ENCODE measurements around the gene TMEM225B. TPM values are rescaled to one million over a fixed set of nuclear protein-coding genes. Genes with fewer than 3 reads are reported as not detected.
"Not testable (repeated sequence)": the region's sequence is repeated elsewhere in the genome, so short reads cannot be mapped to it uniquely, and the experiment has no call there.

The TMEM225B gene
- total RNA-seq, 1 donor, result 0.72 TPM

GRCh38 chr7:99579956-99580777 lies 17.9 kb upstream of the TMEM225B start:
- no peaks in the 10 kb centered on the region for H3K9me3 ChIP-seq (ENCODE audit: low read depth, low read length)
- peak overlapping the region; percentile 94 for H3K4me2 ChIP-seq (ENCODE audit: insufficient read depth, low read length)
- TF ChIP-seq CTCF (IDR thresholded peaks at IDR 0.05; ENCODE audit: extremely low read depth, low read depth, low read length), result no peak
- H3K27me3 ChIP-seq (ENCODE audit: insufficient read depth, low read length), result peaks cover 3% of the 10 kb centered on the region
- H3K79me2 ChIP-seq (ENCODE audit: insufficient read depth, low read length), result no peaks in the 10 kb centered on the region
- peak overlapping the region; percentile 76 for H3K4me3 ChIP-seq (ENCODE audit: insufficient read depth, low read length)
- peak; percentile 77 for DNase-seq (ENCODE audit: insufficient read length, low spot score, missing footprints)
- H3K4me1 ChIP-seq (ENCODE audit: insufficient read depth, low read length), result peaks cover 17% of the 10 kb centered on the region
- H3K36me3 ChIP-seq (ENCODE audit: insufficient read depth, low read length), result no peaks in the 10 kb centered on the region
- peak overlapping the region; percentile 92 for H2AFZ ChIP-seq (ENCODE audit: low read length)
- peaks cover 6% of the 10 kb centered on the region for H4K20me1 ChIP-seq (ENCODE audit: insufficient read depth, low read length)
- H3K27ac ChIP-seq (ENCODE audit: low read depth, low read length), result no peak overlapping the region

DNA sequence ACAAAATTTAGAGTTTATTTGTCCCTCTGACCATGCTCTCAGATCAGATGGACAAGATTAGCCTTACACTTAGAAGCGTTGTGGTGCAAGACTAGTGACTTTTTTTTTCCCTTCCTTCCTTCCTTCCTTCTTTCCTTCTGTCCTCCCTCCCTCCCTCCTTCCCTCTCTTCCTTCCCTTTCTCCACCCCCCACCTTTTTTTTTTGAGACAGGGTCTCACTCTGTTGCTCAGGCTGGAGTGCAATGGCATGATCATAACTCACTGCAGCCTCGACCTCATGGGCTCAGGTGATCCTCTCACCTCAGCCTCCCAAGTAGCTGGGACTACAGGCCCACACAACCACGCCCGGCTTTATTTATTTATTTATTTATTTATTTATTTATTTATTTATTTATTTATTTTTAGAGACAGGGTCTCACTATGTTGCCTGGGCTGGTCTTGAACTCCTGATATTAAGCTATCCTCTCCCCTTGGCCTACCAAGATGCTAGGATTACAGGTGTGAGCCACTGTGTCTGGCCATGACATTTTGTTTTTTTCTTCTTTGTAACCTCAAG lies 17.2 kb upstream of the TMEM225B start:
- not testable (repeated sequence) for H3K36me3 ChIP-seq (ENCODE audit: insufficient read depth, low read length); H3K27ac ChIP-seq (ENCODE audit: low read depth, low read length); DNase-seq (ENCODE audit: insufficient read length, low spot score, missing footprints); H4K20me1 ChIP-seq (ENCODE audit: insufficient read depth, low read length); H3K27me3 ChIP-seq (ENCODE audit: insufficient read depth, low read length); H3K9me3 ChIP-seq (ENCODE audit: low read depth, low read length); H3K79me2 ChIP-seq (ENCODE audit: insufficient read depth, low read length)
- Histone ChIP-seq H3K4me3 (ENCODE audit: insufficient read depth, low read length) (peak overlapping the region; percentile 76), H2AFZ (ENCODE audit: low read length) (peak overlapping the region; percentile 92), H3K4me2 (ENCODE audit: insufficient read depth, low read length) (peak overlapping the region; percentile 94), H3K4me1 (ENCODE audit: insufficient read depth, low read length) (peaks cover 17% of the 10 kb centered on the region)

DNA sequence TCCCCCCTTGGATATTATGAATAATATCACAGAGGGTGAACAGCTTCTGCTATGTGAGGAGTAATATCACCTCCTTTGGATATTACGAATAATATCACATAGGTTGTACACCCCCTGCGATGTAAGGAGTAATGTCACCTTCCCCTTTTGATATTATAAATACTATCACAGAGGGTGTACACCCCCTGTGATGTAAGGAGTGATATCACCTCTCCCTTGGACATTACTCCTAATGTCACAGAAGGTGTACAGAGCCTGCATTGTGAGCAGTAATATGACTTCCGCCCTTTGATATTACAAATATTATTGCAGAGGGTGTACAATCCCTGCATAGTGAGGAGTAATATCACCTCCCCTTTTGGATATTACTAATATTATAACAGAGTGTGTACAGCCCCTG lies 9.2 kb upstream of the TMEM225B start:
- H3K4me3 ChIP-seq (ENCODE audit: insufficient read depth, low read length), result no peak overlapping the region
- no peaks in the 10 kb centered on the region for H3K79me2 ChIP-seq (ENCODE audit: insufficient read depth, low read length)
- DNase-seq (ENCODE audit: insufficient read length, low spot score, missing footprints), result no peak
- no peaks in the 10 kb centered on the region for H3K36me3 ChIP-seq (ENCODE audit: insufficient read depth, low read length)
- H3K4me1 ChIP-seq (ENCODE audit: insufficient read depth, low read length), result no peaks in the 10 kb centered on the region
- H3K27me3 ChIP-seq (ENCODE audit: insufficient read depth, low read length), result no peaks in the 10 kb centered on the region
- no peak overlapping the region for H3K4me2 ChIP-seq (ENCODE audit: insufficient read depth, low read length)
- TF ChIP-seq CTCF (IDR thresholded peaks at IDR 0.05; ENCODE audit: extremely low read depth, low read depth, low read length), result no peak
- H3K27ac ChIP-seq (ENCODE audit: low read depth, low read length), result no peak overlapping the region
- H2AFZ ChIP-seq (ENCODE audit: low read length), result no peak overlapping the region
- H3K9me3 ChIP-seq (ENCODE audit: low read depth, low read length), result no peaks in the 10 kb centered on the region
- H4K20me1 ChIP-seq (ENCODE audit: insufficient read depth, low read length), result no peaks in the 10 kb centered on the region

- Histone ChIP-seq H3K4me3 (ENCODE audit: insufficient read depth, low read length) (no peak overlapping the region), H2AFZ (ENCODE audit: low read length) (no peak overlapping the region), H4K20me1 (ENCODE audit: insufficient read depth, low read length) (no peaks in the 10 kb centered on the region), H3K9me3 (ENCODE audit: low read depth, low read length) (no peaks in the 10 kb centered on the region), H3K4me1 (ENCODE audit: insufficient read depth, low read length) (no peaks in the 10 kb centered on the region), H3K27ac (ENCODE audit: low read depth, low read length) (no peak overlapping the region), H3K36me3 (ENCODE audit: insufficient read depth, low read length) (no peaks in the 10 kb centered on the region), H3K4me2 (ENCODE audit: insufficient read depth, low read length) (no peak overlapping the region), H3K27me3 (ENCODE audit: insufficient read depth, low read length) (no peaks in the 10 kb centered on the region), H3K79me2 (ENCODE audit: insufficient read depth, low read length) (no peaks in the 10 kb centered on the region)
- TF ChIP-seq CTCF (IDR thresholded peaks at IDR 0.05; ENCODE audit: extremely low read depth, low read depth, low read length), result no peak
- DNase-seq (ENCODE audit: insufficient read length, low spot score, missing footprints), result no peak
Observed at GRCh38 chr7:99594948-99595745, 2.9 kb upstream of the TMEM225B start.
